GM19372 (cell line): ENCODE data around the gene NFKBIE.
A peak's percentile ranks its signal among the peaks of the same experiment; 100 is the strongest.

ENCODE experiments used
- ATAC-seq: cut with Tn5 transposase; IDR thresholded peaks from one replicate; pipeline ENCODE4 v1.9.1; 2021; ENCODE audit warnings: mild to moderate bottlenecking, low read depth, moderate library complexity; ENCODE audit not compliant: unreplicated experiment

NFKBIE gene

GRCh38 chr6:44260451-44261297, 4.7 kb downstream of the NFKBIE start:
- ATAC-seq = no peak

GRCh38 chr6:44260011-44260410, 5.3 kb downstream of the NFKBIE start:
- no peak for ATAC-seq

- ATAC-seq = no peak
Observed at GRCh38 chr6:44258921-44259320, 6.4 kb downstream of the NFKBIE start.

- no peak for ATAC-seq
Observed at GRCh38 chr6:44258325-44258863, 7.0 kb downstream of the NFKBIE start.

- ATAC-seq = peak; percentile 11
Observed at GRCh38 chr6:44257753-44258324, 7.5 kb downstream of the NFKBIE start.

GRCh38 chr6:44257025-44257752, 8.2 kb downstream of the NFKBIE start, which contains the start of gene SLC35B2:
TSS of gene SLC35B2 (minus strand) at chr6:44257528. CDS start at chr6:44257410, 118 bp downstream.
- ATAC-seq = peak; percentile 48

- ATAC-seq = no peak
Observed at GRCh38 chr6:44256775-44257024, 8.7 kb downstream of the NFKBIE start.

GRCh38 chr6:44255871-44256774, 9.2 kb downstream of the NFKBIE start:
- no peak for ATAC-seq

GRCh38 chr6:44255105-44255808, 10.1 kb downstream of the NFKBIE start:
- ATAC-seq = no peak

- no peak for ATAC-seq
Observed at GRCh38 chr6:44254191-44255104, 10.9 kb downstream of the NFKBIE start.

- ATAC-seq = no peak
Observed at GRCh38 chr6:44253307-44254101, 11.8 kb downstream of the NFKBIE start.

GRCh38 chr6:44251576-44252524, 13.5 kb downstream of the NFKBIE start:
- ATAC-seq = no peak

GRCh38 chr6:44250718-44251123, 14.6 kb downstream of the NFKBIE start:
- no peak for ATAC-seq

- ATAC-seq = no peak
Observed at GRCh38 chr6:44250067-44250717, 15.2 kb downstream of the NFKBIE start.

- no peak for ATAC-seq
Observed at GRCh38 chr6:44249082-44249748, 16.1 kb downstream of the NFKBIE start.

- ATAC-seq = no peak
Observed at GRCh38 chr6:44248579-44248978, 16.8 kb downstream of the NFKBIE start.
